Measurements from ENCODE around the gene ARHGAP8. TPM values are rescaled to one million over a fixed set of nuclear protein-coding genes. Genes with fewer than 3 reads are reported as not detected.

The ARHGAP8 gene
- total and polyA plus RNA-seq, 10 of the 15 experiments (the other 5 are each of a cell fraction or from before 2014, with no cell fraction given): 0.33 TPM; not detected in 9

DNA sequence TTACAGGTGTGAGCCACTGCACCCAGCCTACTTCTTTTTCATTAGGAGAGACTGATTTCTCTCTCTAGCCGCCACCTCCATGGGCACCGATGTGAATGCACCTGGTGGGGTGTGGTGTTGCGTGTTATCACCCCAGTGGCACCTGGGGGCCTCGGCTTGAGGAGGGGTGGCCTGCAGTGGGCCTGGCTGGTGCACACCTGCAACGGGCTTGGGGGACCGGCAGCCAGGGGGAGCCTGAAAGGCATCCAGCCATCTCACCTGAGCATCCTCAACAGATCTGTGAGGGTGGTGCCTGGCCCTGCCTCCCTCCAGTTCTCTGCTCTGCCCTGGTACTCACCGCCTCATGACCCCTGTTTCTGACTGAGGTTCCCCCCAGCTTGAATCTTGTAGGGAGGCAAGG is 108.9 kb downstream of the ARHGAP8 start:
- in situ Hi-C loops (cut with MboI): no loop called here
- TF ChIP-seq JUNB (IDR thresholded peaks at IDR 0.05): no peak

DNA sequence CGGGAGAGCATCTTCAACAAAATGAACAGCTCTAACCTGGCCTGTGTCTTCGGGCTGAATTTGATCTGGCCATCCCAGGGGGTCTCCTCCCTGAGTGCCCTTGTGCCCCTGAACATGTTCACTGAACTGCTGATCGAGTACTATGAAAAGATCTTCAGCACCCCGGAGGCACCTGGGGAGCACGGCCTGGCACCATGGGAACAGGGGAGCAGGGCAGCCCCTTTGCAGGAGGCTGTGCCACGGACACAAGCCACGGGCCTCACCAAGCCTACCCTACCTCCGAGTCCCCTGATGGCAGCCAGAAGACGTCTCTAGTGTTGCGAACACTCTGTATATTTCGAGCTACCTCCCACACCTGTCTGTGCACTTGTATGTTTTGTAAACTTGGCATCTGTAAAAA is 109.9 kb downstream of the ARHGAP8 start:
- no peak for DNase-seq (ENCODE audit: low read depth, low spot score)
- intact Hi-C loops (cut with micrococcal nuclease; ENCODE audit: unreplicated experiment): no loop called here
- H3K9me3 ChIP-seq (replicated peaks; ENCODE audit: control insufficient read depth, insufficient read depth, low read length): no peaks in the 10 kb centered on the region
- CTCF ChIA-PET: no interaction called here
- no peaks in the 10 kb centered on the region for H3K79me2 ChIP-seq (ENCODE audit: control insufficient read depth, insufficient read depth, low read length)
- BruUV-seq (replicated peaks): no TSS peak
- H3K27ac ChIP-seq (ENCODE audit: control insufficient read depth, insufficient read depth): no peak overlapping the region
- H3K9ac ChIP-seq (ENCODE audit: control insufficient read depth, insufficient read depth, low read length): no peak overlapping the region
- H3K4me3 ChIP-seq: no peak overlapping the region
- H3K27me3 ChIP-seq (replicated peaks in 1 of 2; ENCODE audit: control insufficient read depth in 2 of 2, insufficient read depth in 2 of 2, low read length in 1 of 2): no peaks in the 10 kb centered on the region
- H3K4me2 ChIP-seq (ENCODE audit: control insufficient read depth, insufficient read depth): no peak overlapping the region
- WGBS (ENCODE audit: insufficient coverage, insufficient replicate concordance, low lambda C conversion rate, missing lambda C conversion rate): 6% methylated on average over 11 of the region's 11 CpGs
- POLR2A ChIA-PET: no interaction called here
- no peak for FAIRE-seq
- no peak overlapping the region for H2AFZ ChIP-seq (ENCODE audit: control insufficient read depth, low read depth, low read length)
- SMC1A ChIA-PET (ENCODE audit: uncharacterized antibody, unreplicated experiment): no interaction called here
- H3K36me3 ChIP-seq (ENCODE audit: control insufficient read depth in 2 of 2, insufficient read depth in 2 of 2, low read length in 1 of 2): no peaks in the 10 kb centered on the region
- ATAC-seq: no peak
- in situ Hi-C loops (cut with MboI): no loop called here
- RAD21 ChIA-PET (ENCODE audit: unreplicated experiment): no interaction called here
- no peaks in the 10 kb centered on the region for H4K20me1 ChIP-seq (ENCODE audit: control insufficient read depth, insufficient read depth)
- no peaks in the 10 kb centered on the region for H3K4me1 ChIP-seq (ENCODE audit: control insufficient read depth, insufficient read depth, low read length)
- TF ChIP-seq IRF4 (IDR thresholded peaks at IDR 0.05; ENCODE audit: low read depth, low read length) (no peak), CBX3 (IDR thresholded peaks at IDR 0.05; ENCODE audit: borderline replicate concordance, low read depth) (no peak), RAD51 (IDR thresholded peaks at IDR 0.05) (no peak), RB1 (IDR thresholded peaks at IDR 0.05; ENCODE audit: borderline replicate concordance) (no peak), SMAD1 (IDR thresholded peaks at IDR 0.05; ENCODE audit: low read depth, partially characterized antibody) (no peak), GATAD2B (conservative IDR thresholded peaks at IDR 0.05; ENCODE audit: low read depth) (no peak), NR2F1 (conservative IDR thresholded peaks at IDR 0.05) (no peak), JUND (IDR thresholded peaks at IDR 0.05; ENCODE audit: low read depth, low read length) (no peak), EED (IDR thresholded peaks at IDR 0.05; ENCODE audit: low read depth) (no peak), SMAD5 (IDR thresholded peaks at IDR 0.05; ENCODE audit: low read depth) (no peak), ZNF274 (IDR thresholded peaks at IDR 0.05; ENCODE audit: insufficient read depth, insufficient read length) (no peak)
- TF ChIP-seq, protein P1, sequence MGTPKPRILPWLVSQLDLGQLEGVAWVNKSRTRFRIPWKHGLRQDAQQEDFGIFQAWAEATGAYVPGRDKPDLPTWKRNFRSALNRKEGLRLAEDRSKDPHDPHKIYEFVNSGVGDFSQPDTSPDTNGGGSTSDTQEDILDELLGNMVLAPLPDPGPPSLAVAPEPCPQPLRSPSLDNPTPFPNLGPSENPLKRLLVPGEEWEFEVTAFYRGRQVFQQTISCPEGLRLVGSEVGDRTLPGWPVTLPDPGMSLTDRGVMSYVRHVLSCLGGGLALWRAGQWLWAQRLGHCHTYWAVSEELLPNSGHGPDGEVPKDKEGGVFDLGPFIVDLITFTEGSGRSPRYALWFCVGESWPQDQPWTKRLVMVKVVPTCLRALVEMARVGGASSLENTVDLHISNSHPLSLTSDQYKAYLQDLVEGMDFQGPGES (IDR thresholded peaks at IDR 0.05): no peak
- TF ChIP-seq, protein P2, sequence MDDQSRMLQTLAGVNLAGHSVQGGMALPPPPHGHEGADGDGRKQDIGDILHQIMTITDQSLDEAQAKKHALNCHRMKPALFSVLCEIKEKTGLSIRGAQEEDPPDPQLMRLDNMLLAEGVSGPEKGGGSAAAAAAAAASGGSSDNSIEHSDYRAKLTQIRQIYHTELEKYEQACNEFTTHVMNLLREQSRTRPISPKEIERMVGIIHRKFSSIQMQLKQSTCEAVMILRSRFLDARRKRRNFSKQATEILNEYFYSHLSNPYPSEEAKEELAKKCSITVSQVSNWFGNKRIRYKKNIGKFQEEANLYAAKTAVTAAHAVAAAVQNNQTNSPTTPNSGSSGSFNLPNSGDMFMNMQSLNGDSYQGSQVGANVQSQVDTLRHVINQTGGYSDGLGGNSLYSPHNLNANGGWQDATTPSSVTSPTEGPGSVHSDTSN (IDR thresholded peaks at IDR 0.05; ENCODE audit: insufficient replicate concordance, low read depth, low read length): no peak
- TF ChIP-seq, protein P3, sequence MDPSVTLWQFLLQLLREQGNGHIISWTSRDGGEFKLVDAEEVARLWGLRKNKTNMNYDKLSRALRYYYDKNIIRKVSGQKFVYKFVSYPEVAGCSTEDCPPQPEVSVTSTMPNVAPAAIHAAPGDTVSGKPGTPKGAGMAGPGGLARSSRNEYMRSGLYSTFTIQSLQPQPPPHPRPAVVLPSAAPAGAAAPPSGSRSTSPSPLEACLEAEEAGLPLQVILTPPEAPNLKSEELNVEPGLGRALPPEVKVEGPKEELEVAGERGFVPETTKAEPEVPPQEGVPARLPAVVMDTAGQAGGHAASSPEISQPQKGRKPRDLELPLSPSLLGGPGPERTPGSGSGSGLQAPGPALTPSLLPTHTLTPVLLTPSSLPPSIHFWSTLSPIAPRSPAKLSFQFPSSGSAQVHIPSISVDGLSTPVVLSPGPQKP (IDR thresholded peaks at IDR 0.05; ENCODE audit: low read depth, low read length): no peak

More for the DNA sequence above, 108.9 kb downstream of the ARHGAP8 start:
- H3K4me1 ChIP-seq (ENCODE audit: control insufficient read depth, insufficient read depth, low read length): no peaks in the 10 kb centered on the region
- H3K4me2 ChIP-seq (ENCODE audit: control insufficient read depth, insufficient read depth): no peak overlapping the region
- intact Hi-C loops (cut with micrococcal nuclease; ENCODE audit: unreplicated experiment): no loop called here
- DNase-seq (ENCODE audit: low read depth, low spot score): no peak
- BruUV-seq (replicated peaks): no TSS peak
- no peaks in the 10 kb centered on the region for H3K27me3 ChIP-seq (replicated peaks in 1 of 2; ENCODE audit: control insufficient read depth in 2 of 2, insufficient read depth in 2 of 2, low read length in 1 of 2)
- ChIA-PET RAD21 (ENCODE audit: unreplicated experiment) (no interaction called here), POLR2A (no interaction called here), SMC1A (ENCODE audit: uncharacterized antibody, unreplicated experiment) (no interaction called here), CTCF (no interaction called here)
- no peaks in the 10 kb centered on the region for H3K9me3 ChIP-seq (replicated peaks; ENCODE audit: control insufficient read depth, insufficient read depth, low read length)
- WGBS (ENCODE audit: insufficient coverage, insufficient replicate concordance, low lambda C conversion rate, missing lambda C conversion rate): 30% methylated on average over 7 of the region's 7 CpGs
- no peaks in the 10 kb centered on the region for H3K79me2 ChIP-seq (ENCODE audit: control insufficient read depth, insufficient read depth, low read length)
- no peak overlapping the region for H3K9ac ChIP-seq (ENCODE audit: control insufficient read depth, insufficient read depth, low read length)
- no peak for FAIRE-seq
- no peaks in the 10 kb centered on the region for H4K20me1 ChIP-seq (ENCODE audit: control insufficient read depth, insufficient read depth)
- no peaks in the 10 kb centered on the region for H3K36me3 ChIP-seq (ENCODE audit: control insufficient read depth in 2 of 2, insufficient read depth in 2 of 2, low read length in 1 of 2)
- no peak for ATAC-seq
- no peak overlapping the region for H2AFZ ChIP-seq (ENCODE audit: control insufficient read depth, low read depth, low read length)
- H3K27ac ChIP-seq (ENCODE audit: control insufficient read depth, insufficient read depth): no peak overlapping the region
- no peak overlapping the region for H3K4me3 ChIP-seq

Measured in GM12878 (cell line).